ENCODE data around the gene TMC8. TPM values are rescaled to one million over a fixed set of nuclear protein-coding genes. Genes with fewer than 3 reads are reported as not detected.
"Not testable (repeated sequence)": the region's sequence is repeated elsewhere in the genome, so short reads cannot be mapped to it uniquely, and the experiment has no call there.

The TMC8 gene
- total RNA-seq, 2 donors from 2014 or later, result 5.3 to 5.4 TPM

DNA sequence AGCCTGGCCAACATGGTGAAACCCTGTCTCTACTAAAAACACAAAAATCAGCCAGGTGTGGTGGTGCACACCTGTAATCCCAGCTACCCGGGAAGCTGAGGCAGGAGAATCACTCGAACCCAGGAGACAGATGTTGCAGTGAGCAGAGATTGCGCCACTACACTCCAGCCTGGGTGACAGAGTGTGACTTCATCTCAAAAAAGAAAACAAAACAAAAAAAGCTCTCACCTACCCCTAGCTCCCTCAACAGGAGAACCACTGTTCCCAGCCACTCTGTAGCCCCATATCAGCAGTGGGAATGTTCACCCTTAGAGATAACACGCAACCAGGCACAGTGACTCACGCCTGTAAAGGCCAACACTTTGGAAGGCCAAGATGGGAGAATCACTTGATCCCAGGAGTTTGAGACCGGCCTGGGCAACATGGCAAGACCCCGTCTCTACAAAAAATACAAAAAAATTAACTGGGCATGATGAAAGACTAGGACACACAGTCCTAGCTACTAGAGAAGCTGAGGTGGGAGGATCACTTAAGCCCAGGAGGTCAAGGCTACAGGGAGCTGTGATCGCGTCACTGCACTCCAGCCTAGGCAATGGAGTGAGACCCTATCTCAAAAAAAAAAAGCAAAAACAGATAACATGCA lies 5.4 kb downstream of the TMC8 start:
- H3K36me3 ChIP-seq, result no peaks in the 10 kb centered on the region
- peaks cover 26% of the 10 kb centered on the region for H3K4me1 ChIP-seq
- intact Hi-C loops (cut with DNase I), result no loop called here
- H3K4me3 ChIP-seq, result no peak overlapping the region
- H3K9me3 ChIP-seq, result no peaks in the 10 kb centered on the region
- no peak overlapping the region for H3K27ac ChIP-seq
- no peaks in the 10 kb centered on the region for H3K27me3 ChIP-seq
- TF ChIP-seq, protein P1, sequence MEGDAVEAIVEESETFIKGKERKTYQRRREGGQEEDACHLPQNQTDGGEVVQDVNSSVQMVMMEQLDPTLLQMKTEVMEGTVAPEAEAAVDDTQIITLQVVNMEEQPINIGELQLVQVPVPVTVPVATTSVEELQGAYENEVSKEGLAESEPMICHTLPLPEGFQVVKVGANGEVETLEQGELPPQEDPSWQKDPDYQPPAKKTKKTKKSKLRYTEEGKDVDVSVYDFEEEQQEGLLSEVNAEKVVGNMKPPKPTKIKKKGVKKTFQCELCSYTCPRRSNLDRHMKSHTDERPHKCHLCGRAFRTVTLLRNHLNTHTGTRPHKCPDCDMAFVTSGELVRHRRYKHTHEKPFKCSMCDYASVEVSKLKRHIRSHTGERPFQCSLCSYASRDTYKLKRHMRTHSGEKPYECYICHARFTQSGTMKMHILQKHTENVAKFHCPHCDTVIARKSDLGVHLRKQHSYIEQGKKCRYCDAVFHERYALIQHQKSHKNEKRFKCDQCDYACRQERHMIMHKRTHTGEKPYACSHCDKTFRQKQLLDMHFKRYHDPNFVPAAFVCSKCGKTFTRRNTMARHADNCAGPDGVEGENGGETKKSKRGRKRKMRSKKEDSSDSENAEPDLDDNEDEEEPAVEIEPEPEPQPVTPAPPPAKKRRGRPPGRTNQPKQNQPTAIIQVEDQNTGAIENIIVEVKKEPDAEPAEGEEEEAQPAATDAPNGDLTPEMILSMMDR (IDR thresholded peaks at IDR 0.05), result no peak
- H3K9ac ChIP-seq (ENCODE audit: low read depth in 2 of 2, low read length in 2 of 2), result no peak overlapping the region
- DNase-seq, result no peak

DNA sequence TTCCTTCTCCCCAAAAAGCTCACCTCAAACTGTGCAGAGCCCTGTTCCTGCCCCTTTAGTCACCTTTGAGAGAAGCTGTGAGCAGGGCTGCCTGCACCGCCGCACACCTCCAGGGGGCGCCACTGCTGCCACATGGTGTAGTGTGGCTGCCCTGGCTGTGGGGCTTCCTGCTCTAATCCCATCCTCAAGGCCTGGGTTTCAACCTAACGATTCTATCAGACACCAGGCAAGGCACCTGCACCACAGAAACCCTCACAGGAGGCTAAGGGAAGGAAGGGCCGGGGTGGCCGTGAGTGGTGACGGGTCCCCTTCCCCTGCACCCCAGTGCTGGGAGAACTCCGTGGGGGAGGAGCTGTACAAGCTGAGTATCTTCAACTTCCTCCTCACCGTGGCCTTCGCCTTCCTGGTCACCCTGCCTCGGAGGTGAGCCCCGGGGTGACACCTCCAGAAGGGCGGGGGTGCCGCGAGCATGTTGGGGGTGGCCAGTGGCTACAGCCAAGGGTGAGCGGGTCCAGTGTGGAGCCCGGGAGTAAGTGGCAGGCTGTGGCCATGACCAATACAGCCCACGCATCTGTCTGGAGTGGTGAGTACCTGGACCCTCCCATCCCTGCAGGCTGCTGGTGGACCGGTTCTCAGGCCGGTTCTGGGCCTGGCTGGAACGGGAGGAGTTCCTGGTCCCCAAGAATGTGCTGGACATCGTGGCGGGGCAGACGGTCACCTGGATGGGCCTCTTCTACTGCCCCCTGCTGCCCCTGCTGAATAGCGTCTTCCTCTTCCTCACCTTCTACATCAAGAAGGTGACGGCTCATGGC lies 7.0 kb downstream of the TMC8 start:
- TF ChIP-seq, protein P1 (IDR thresholded peaks at IDR 0.05), result no peak
- Histone ChIP-seq H3K9ac (ENCODE audit: low read depth in 2 of 2, low read length in 2 of 2) (peak overlapping the region in 1 of 2 donors; percentile 46), H3K27me3 (no peaks in the 10 kb centered on the region), H3K4me3 (no peak overlapping the region), H3K36me3 (no peaks in the 10 kb centered on the region), H3K4me1 (peaks cover 27% of the 10 kb centered on the region), H3K27ac (peak overlapping the region; percentile 3), H3K9me3 (no peaks in the 10 kb centered on the region)
- intact Hi-C loops (cut with DNase I), result no loop called here
- no peak for DNase-seq

DNA sequence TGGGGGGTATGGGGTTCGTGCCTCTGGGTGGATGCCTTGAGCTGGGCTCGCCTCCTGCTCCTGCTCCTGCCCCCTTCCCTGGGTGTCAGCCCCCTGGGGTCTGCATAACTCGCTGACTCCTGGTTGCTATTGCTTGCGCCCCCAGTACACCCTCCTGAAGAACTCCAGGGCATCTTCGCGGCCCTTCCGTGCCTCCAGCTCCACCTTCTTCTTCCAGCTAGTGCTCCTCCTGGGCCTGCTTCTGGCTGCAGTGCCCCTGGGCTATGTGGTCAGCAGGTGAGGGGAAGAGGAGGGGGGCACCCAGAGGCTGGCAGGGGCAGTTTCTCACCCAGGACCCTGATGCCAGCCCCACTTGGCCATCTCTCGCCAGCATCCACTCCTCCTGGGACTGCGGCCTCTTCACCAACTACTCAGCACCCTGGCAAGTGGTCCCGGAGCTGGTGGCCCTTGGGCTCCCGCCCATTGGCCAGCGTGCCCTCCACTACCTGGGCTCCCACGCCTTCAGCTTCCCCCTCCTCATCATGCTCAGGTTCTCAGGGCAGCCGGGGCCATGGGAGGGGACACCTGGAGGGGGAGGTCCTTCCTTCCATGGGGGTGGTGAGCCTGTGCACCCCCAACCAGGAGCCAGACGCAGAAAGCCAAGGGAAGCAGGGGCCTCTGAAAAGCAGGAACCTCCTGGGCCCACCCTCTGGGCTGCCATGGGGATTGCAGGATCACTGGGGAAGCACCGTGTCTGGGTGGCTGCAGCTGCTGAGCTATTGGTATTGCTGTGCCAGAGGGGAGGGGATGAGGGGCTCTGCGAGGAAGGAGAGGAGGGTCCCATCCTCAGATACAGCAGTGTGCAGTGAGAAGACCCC lies 7.9 kb downstream of the TMC8 start:
- no peaks in the 10 kb centered on the region for H3K27me3 ChIP-seq
- peaks cover 23% of the 10 kb centered on the region for H3K4me1 ChIP-seq
- H3K27ac ChIP-seq, result peak overlapping the region; percentile 3
- H3K36me3 ChIP-seq, result no peaks in the 10 kb centered on the region
- intact Hi-C loops (cut with DNase I), result no loop called here
- peak overlapping the region in 1 of 2 donors; percentile 46 for H3K9ac ChIP-seq (ENCODE audit: low read depth in 2 of 2, low read length in 2 of 2)
- TF ChIP-seq, protein P1 (IDR thresholded peaks at IDR 0.05), result no peak
- no peaks in the 10 kb centered on the region for H3K9me3 ChIP-seq
- no peak for DNase-seq
- H3K4me3 ChIP-seq, result no peak overlapping the region

DNA sequence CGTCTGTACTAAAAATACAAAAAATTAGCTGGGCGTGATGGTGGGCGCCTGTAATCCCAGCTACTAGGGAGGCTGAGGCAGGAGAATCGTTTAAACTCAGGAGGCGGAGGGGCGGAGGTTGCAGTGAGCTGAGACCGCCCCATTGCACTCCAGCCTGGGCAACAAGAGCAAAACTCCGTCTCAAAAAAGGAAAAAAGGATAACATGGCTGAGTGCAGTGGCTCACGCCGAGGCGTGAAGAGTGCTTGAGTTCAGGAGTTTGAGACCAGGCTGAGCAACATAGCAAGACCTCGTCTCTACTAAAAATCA lies 9.2 kb downstream of the TMC8 start:
- Histone ChIP-seq H3K27ac (peak overlapping the region; percentile 57), H3K9ac (ENCODE audit: low read depth in 2 of 2, low read length in 2 of 2) (peak overlapping the region in 1 of 2 donors; percentile 26), H3K4me1 (peaks cover 36% of the 10 kb centered on the region)
- H3K36me3 ChIP-seq; H3K27me3 ChIP-seq; H3K9me3 ChIP-seq; intact Hi-C loops (cut with DNase I); DNase-seq; H3K4me3 ChIP-seq: not testable (repeated sequence)

DNA sequence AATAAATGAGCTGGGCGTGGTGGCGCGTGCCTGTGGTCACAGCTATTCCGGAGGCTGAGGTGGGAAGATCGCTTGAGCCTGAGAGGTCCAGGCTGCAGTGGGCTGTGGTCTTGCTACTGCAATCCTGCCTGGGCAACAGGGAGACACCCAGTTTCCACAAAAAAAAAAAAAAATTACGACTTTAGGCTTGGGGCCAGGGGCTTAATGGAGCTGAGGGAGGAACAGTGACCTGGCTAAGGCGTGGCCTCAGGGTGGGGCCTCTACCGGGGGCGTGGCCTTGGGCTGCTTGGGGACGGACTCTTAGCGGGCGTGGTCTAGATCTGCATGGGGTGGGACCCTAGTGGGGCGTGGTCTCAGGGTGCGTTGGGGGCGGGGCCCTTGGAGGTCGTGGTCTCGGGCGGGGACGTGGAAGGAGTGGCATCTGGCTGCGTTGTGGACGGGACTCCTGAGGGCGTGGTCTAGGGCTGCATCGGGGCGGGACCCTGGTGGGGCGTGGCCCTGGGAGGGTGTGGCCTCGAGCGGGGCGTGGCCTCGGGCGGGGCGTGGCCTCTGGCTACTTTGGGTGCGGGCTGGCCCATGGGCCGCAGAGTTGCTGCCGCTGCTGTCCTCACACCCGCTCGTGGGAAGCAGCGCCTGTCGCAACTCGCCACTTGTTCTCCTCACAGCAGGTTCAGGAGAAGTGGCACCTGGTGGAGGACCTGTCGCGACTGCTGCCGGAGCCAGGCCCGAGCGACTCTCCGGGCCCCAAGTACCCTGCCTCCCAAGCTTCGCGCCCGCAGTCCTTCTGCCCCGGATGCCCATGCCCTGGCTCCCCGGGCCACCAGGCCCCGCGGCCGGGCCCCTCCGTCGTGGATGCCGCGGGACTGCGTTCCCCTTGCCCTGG lies 9.8 kb downstream of the TMC8 start:
- Histone ChIP-seq H3K27me3 (no peaks in the 10 kb centered on the region), H3K9ac (ENCODE audit: low read depth in 2 of 2, low read length in 2 of 2) (peak overlapping the region; percentile 26 to 65), H3K9me3 (no peaks in the 10 kb centered on the region), H3K27ac (peak overlapping the region; percentile 57), H3K4me3 (peak overlapping the region; percentile 20), H3K36me3 (no peaks in the 10 kb centered on the region), H3K4me1 (peaks cover 42% of the 10 kb centered on the region)
- TF ChIP-seq, protein P1 (IDR thresholded peaks at IDR 0.05), result no peak
- intact Hi-C loops (cut with DNase I), result no loop called here
- peak; percentile 99 for DNase-seq
